ENCODE measurements around the gene KLF2. TPM values are rescaled to one million over a fixed set of nuclear protein-coding genes. Genes with fewer than 3 reads are reported as not detected.
A peak's percentile ranks its signal among the peaks of the same experiment; 100 is the strongest.

KLF2 gene
- total and polyA plus RNA-seq, 8 donors = 3.1 to 12.0 (median 5.2) TPM

- no peak for DNase-seq
- 50 to 57% methylated on average over 11 of the region's 11 CpGs for WGBS, 2 donors
- H3K9me3 ChIP-seq = no peaks in the 10 kb centered on the region
- H3K36me3 ChIP-seq = no peaks in the 10 kb centered on the region
- ATAC-seq = no peak
- TF ChIP-seq, protein P1, sequence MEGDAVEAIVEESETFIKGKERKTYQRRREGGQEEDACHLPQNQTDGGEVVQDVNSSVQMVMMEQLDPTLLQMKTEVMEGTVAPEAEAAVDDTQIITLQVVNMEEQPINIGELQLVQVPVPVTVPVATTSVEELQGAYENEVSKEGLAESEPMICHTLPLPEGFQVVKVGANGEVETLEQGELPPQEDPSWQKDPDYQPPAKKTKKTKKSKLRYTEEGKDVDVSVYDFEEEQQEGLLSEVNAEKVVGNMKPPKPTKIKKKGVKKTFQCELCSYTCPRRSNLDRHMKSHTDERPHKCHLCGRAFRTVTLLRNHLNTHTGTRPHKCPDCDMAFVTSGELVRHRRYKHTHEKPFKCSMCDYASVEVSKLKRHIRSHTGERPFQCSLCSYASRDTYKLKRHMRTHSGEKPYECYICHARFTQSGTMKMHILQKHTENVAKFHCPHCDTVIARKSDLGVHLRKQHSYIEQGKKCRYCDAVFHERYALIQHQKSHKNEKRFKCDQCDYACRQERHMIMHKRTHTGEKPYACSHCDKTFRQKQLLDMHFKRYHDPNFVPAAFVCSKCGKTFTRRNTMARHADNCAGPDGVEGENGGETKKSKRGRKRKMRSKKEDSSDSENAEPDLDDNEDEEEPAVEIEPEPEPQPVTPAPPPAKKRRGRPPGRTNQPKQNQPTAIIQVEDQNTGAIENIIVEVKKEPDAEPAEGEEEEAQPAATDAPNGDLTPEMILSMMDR (IDR thresholded peaks at IDR 0.05) = no peak
- no peaks in the 10 kb centered on the region for H3K4me1 ChIP-seq
- intact Hi-C loops (cut with DNase I) = no loop called here
- peak overlapping the region in 2 of 4 donors; percentile 37 to 48 for H3K27ac ChIP-seq
- no peak for FAIRE-seq
- no peaks in the 10 kb centered on the region for H3K27me3 ChIP-seq
- no peak overlapping the region for H3K4me3 ChIP-seq
These were observed 4.3 kb downstream of the KLF2 start for GRCh38 chr19:16328824-16329482.

DNA sequence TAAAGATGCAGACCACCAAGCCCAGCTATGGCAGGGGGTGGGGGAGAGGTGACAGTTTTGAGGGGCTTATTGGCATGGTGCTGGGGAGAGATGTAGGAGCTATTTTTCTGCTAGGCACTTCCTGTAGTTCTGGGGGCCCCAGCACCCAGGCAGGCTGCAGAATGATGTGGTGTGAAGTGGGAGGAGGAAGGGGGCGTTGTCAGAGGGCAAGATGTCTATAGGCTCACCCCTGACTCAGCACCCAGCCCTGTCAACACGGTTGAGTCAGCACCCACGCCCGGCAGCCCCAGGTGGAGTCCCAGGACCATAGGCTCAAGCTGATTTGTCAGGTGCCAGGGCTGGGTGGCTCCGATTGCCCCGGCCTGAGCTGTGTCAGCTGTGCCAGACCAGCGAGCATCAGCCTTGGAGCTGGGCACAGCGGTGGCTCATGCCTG is 5.8 kb downstream of the KLF2 start:
- TF ChIP-seq, protein P1 (IDR thresholded peaks at IDR 0.05) = no peak
- intact Hi-C loops (cut with DNase I) = no loop called here
- H3K36me3 ChIP-seq = no peaks in the 10 kb centered on the region
- DNase-seq (peak; percentile 16 to 78 (median 54)), FAIRE-seq (no peak), ATAC-seq (peak; percentile 32 to 67 (median 50))
- no peak overlapping the region for H3K4me3 ChIP-seq
- H3K4me1 ChIP-seq = no peaks in the 10 kb centered on the region
- WGBS, 2 donors = 24 to 26% methylated on average over 8 of the region's 8 CpGs
- no peaks in the 10 kb centered on the region for H3K27me3 ChIP-seq
- H3K9me3 ChIP-seq = no peaks in the 10 kb centered on the region
- no peak overlapping the region for H3K27ac ChIP-seq

DNA sequence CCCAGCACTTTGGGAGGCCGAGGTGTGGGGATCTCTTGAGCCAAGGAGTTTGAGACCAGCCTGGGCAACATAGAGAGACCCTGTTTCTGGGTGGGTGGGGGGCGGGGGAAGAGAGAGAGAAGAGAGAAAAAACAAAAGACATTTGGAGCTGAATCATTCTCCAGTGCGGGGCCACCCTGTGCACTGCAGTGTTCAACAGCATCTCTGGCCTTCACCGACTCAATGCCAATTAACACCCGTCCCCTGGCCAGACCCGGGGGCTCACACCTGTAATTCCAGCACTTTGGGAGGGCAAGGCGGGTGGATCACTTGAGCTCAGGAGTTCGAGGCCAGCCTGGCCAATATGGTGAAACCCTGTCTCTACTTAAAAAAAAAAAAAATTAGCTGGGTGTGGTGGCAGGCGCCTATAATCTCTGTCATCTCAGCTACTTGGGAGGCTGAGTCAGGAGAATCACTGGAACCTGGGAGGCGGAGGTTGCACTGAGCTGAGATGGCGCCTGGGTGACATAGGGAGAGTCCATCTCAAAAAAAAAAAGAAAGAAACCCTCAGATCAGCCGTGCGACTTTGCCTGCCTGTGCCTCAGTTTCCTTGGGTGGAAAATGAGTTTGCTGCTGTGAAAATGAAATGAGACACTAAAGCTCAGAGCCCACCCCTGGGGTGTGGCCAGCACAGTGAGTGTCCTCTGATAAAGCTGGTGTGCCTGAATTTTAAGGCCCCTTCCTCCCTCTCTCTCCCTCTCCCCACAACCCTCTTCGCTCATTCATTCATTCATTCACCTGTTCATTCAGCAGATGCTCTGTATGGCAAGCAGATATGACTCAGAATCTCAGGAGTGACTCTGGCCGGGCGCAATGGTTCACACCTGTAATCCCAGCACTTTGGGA is 6.4 kb downstream of the KLF2 start:
- no peak overlapping the region for H3K27ac ChIP-seq
- H3K4me3 ChIP-seq = no peak overlapping the region
- ATAC-seq (no peak), DNase-seq (no peak), FAIRE-seq (no peak)
- TF ChIP-seq, protein P1 (IDR thresholded peaks at IDR 0.05) = no peak
- H3K27me3 ChIP-seq = no peaks in the 10 kb centered on the region
- no peaks in the 10 kb centered on the region for H3K36me3 ChIP-seq
- H3K4me1 ChIP-seq = no peaks in the 10 kb centered on the region
- intact Hi-C loops (cut with DNase I) = no loop called here
- WGBS, 2 donors = 68 to 83% methylated on average over 16 of the region's 16 CpGs
- H3K9me3 ChIP-seq = no peaks in the 10 kb centered on the region

DNA sequence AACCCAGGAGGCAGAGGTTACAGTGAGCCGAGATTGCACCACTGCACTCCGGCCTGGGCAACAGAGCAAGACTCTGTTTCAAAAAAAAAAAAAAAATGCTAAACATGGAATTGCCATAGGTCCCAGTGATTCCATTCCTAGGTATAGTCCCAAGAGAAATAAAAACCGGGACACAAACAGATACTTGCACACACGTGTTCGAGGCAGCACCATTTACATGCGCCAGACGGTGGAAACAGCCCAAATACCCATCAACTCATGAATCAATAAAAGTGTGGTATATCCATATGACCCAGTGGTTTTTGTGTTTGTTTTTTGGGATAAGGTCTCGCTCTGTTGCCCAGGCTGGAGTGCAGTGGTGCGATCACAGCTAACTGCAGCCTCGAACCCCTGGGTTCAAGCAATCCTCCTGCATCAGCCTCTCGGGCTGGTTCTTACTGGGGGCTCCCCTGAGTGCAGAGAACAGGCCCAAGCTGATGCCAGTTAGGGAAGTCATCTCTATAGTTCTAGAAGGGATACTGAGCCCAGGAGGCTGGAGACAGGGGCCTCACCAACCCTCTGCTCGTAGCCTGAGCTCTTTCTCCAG is 8.5 kb downstream of the KLF2 start:
- WGBS, 2 donors = 87 to 90% methylated on average over 12 of the region's 12 CpGs

More for the DNA sequence above, 8.5 kb downstream of the KLF2 start:
- no peak for FAIRE-seq
- Histone ChIP-seq H3K4me3 (no peak overlapping the region), H3K9me3 (no peaks in the 10 kb centered on the region), H3K27ac (no peak overlapping the region), H3K36me3 (no peaks in the 10 kb centered on the region), H3K27me3 (no peaks in the 10 kb centered on the region), H3K4me1 (no peaks in the 10 kb centered on the region)
- no peak for ATAC-seq
- intact Hi-C loops (cut with DNase I) = no loop called here
- TF ChIP-seq, protein P1 (IDR thresholded peaks at IDR 0.05) = no peak
- no peak for DNase-seq

Data from pancreas (tissue), 10 donors.